ENCODE results near the gene CNTFR.
"Not testable (repeated sequence)": the region's sequence is repeated elsewhere in the genome, so short reads cannot be mapped to it uniquely, and the experiment has no call there.

The CNTFR gene, protein sequence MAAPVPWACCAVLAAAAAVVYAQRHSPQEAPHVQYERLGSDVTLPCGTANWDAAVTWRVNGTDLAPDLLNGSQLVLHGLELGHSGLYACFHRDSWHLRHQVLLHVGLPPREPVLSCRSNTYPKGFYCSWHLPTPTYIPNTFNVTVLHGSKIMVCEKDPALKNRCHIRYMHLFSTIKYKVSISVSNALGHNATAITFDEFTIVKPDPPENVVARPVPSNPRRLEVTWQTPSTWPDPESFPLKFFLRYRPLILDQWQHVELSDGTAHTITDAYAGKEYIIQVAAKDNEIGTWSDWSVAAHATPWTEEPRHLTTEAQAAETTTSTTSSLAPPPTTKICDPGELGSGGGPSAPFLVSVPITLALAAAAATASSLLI

DNA sequence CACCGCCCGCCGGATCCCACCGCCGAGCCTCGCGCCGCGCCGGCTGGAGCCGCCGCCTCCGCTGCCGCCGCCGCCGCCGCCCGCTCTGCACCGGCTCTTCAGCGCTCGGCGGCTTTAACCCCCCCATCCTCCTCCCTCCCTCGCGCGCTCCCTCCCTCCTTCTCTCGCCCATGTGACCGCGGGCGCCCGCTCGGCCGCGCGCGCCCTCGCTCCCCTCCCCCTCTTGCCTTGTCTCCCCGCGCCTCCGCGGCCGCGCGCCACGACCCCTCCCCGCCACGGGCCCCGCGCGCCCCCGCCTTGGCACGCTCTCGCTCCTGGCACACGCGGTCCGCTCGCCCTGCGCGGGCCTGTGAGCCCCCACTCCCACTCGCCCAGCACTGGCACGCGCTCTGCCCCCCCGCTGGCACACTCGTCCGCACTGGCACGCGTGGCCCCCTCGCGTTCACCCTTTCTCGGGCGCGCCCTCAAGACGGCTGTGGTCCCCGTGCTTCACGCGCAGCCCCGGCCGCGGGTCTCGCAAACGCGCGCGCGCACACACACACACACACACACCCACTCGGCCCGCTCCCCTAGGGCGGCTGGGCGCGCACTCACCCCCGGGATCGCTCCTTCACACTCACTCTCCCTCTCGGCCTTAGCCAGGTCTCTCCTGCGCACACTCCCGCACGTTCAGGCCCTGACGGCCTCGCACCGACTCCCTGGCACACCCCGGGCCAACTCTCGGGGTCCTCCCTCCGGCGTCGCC is at the start of gene CNTFR:
CNTFR (minus strand) TSS at position 89 of the 745 bp plus-strand sequence. CDS start 20,743 bp downstream, outside the sequence.
- in situ Hi-C loops (cut with MboI; ENCODE audit: low sequenced_read_pairs) = loop anchor here (25.0 kb wide), 1 partner anchor 153 kb away; no protein-coding TSS in a partner anchor

- in situ Hi-C loops (cut with MboI; ENCODE audit: low sequenced_read_pairs) = not testable (repeated sequence)
These were observed 49.8 kb upstream of the CNTFR start for GRCh38 chr9:34639322-34639721.

DNA sequence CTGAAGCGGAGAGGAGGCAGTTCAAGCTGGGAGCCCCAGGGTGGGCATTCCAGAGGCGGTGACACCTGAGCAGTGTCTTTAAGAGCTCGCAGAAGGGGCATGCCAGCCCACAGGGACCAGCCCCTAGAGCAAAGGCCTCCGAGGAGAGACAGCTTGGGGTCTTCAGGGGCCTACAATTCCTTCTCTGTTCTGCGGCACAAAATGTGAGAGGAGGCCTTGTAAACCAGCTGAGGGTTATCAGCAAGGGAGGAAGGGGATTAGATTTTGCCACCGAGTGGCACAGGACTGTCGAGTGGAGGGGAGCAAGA is 48.6 kb upstream of the CNTFR start:
- in situ Hi-C loops (cut with MboI; ENCODE audit: low sequenced_read_pairs) = no loop called here

GRCh38 chr9:34637356-34638137 is 48.0 kb upstream of the CNTFR start, which contains the start of gene SIGMAR1:
Gene SIGMAR1 (minus strand): TSS chr9:34637787. CDS start chr9:34637697, 90 bp downstream.
- in situ Hi-C loops (cut with MboI; ENCODE audit: low sequenced_read_pairs) = no loop called here

GRCh38 chr9:34636791-34637355 is 47.3 kb upstream of the CNTFR start:
- in situ Hi-C loops (cut with MboI; ENCODE audit: low sequenced_read_pairs) = no loop called here

- in situ Hi-C loops (cut with MboI; ENCODE audit: low sequenced_read_pairs) = no loop called here
These were observed 46.0 kb upstream of the CNTFR start for GRCh38 chr9:34635556-34635955.

GRCh38 chr9:34634551-34635248 is 45.2 kb upstream of the CNTFR start:
- in situ Hi-C loops (cut with MboI; ENCODE audit: low sequenced_read_pairs) = no loop called here

DNA sequence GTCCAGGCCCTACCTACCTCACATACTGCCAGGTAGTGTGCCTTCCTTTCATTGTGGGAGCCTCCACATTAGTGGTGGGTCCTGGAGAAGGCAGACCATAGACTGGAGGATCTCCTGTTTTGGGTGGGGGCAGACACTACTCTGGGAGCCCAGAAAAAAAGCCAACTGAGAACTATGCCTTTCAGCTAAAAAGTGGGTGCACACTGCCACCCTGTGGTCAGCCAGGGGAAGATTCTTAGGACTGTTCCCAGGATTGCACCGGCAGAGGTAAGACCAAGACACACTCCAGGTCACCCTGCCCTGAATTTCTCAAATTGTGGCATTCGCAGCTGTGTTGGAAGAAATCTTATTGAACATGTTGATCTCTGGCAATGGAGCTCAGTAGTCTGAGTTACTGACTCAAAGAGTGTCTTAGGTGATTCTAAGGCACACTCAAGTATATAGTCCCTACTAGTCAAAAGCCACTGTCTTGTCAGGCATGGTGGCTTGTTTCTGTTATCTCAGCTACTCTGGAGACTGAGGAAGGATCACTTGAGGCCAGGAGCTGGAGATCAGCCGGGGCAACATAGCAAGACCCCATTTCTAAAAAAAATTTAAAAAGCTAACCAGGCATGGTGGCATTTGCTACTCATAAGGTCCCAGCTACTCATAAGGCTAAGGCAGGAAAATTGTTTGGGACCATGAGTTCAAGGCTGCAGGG is 44.5 kb upstream of the CNTFR start:
- in situ Hi-C loops (cut with MboI; ENCODE audit: low sequenced_read_pairs) = no loop called here

DNA sequence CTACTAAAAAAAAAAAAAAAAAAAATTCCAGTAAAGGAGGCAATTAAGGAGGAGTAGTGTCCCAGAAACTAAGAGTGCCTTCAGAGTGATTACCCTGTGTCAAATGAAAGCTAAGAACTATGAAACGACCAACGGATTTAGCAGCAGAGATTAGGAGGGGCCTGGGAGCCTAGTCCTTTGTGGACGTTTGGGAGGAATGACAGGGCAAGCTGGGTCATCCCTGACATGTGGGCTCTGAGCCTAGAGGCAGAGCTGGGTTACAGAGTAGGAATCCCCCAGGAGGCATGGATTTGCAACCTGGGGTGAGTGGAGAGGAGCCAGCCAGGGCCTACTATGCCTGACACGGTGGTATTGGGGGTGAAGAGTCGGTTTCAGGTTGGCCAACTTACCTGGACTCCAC is 43.6 kb upstream of the CNTFR start:
- in situ Hi-C loops (cut with MboI; ENCODE audit: low sequenced_read_pairs) = no loop called here

- in situ Hi-C loops (cut with MboI; ENCODE audit: low sequenced_read_pairs) = no loop called here
These were observed 41.1 kb upstream of the CNTFR start for GRCh38 chr9:34630402-34631154.

- in situ Hi-C loops (cut with MboI; ENCODE audit: low sequenced_read_pairs) = no loop called here
These were observed 39.9 kb upstream of the CNTFR start for GRCh38 chr9:34629491-34629808.

- in situ Hi-C loops (cut with MboI; ENCODE audit: low sequenced_read_pairs) = no loop called here
These were observed 39.3 kb upstream of the CNTFR start, which contains the start of gene ARID3C for GRCh38 chr9:34628656-34629490. Gene ARID3C (minus strand): TSS chr9:34629066. CDS start chr9:34628014, 1,052 bp downstream.

DNA sequence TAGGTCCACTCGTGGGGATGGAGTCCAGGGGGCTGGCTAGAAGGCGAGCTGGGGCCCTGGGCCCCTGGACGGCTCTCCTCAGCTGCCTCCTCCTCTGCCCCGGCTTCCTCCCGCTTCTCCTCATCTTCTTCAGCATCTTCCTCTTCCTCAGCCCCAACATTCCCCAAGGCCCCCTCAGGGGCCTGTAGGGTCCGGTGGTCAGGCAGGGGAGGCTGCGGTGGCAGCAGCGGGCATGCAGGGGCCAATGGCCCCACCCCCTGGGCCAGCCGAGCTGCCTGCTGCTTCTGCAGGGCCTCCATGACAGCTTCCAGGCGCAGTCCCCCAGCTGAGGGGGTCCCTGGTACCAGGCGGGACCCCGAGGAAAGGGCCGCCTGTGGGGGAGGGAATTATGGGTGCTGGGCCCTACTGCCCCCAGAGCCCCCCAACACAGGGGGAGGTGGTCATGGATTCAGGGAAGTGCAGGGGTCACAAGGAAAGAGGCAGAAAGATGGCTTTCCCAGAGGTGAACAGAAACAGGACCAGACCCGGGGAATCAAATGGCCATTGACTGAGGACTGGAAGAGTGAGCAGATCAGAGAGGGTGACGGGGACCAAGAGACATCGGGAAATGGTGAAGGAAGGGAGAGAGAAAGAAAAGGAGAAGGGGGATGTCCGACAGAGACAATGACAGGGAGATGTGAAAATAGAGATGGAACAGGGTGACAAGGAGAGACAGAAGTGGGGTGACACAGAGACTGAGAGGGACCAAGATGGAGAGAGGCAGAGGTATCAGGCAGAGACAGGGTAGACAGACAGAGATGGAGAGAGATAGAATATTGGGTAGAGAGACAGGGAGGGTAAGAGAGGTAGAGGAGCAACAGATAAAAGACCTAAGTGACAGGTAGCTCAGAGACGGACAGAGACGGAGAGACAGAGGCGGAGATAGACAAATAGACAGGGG is 38.5 kb upstream of the CNTFR start:
- in situ Hi-C loops (cut with MboI; ENCODE audit: low sequenced_read_pairs) = no loop called here

- in situ Hi-C loops (cut with MboI; ENCODE audit: low sequenced_read_pairs) = no loop called here
These were observed 35.6 kb upstream of the CNTFR start for GRCh38 chr9:34625186-34625486.

DNA sequence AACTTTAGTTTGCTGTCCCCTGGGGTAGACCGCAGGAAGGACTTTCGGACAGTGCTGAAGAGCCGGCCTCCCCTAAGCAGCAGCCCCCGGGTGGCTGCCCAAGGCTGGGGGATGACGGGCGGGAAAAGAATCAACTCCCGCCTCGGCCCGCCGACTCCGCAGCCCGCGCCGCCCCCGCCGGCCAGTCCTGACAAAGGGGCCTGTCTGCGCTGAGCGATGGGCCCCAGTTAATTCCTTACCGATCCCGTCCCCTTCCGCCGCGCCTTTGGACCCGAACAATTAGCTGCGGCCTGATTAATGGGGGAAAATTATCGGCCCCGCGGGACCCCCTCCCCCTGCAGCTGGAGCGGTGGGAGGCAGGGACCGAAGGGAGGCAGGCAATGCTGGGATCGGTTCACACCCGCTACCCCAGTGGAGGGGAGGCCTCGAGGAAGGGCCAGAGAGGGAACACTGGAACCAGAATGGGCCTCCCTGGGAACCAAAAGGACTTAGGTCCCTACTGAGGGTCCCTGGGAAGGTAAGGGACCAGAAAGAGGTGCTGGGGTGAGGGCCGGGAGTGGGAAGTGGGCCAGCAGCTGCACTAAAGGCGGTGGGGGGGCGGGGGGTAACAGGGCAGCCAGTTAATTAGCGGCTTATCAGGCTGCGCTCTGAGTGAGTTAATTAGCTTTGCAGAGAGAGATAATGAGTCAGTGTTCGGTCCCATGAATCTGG is 35.1 kb upstream of the CNTFR start:
- in situ Hi-C loops (cut with MboI; ENCODE audit: low sequenced_read_pairs) = no loop called here

DNA sequence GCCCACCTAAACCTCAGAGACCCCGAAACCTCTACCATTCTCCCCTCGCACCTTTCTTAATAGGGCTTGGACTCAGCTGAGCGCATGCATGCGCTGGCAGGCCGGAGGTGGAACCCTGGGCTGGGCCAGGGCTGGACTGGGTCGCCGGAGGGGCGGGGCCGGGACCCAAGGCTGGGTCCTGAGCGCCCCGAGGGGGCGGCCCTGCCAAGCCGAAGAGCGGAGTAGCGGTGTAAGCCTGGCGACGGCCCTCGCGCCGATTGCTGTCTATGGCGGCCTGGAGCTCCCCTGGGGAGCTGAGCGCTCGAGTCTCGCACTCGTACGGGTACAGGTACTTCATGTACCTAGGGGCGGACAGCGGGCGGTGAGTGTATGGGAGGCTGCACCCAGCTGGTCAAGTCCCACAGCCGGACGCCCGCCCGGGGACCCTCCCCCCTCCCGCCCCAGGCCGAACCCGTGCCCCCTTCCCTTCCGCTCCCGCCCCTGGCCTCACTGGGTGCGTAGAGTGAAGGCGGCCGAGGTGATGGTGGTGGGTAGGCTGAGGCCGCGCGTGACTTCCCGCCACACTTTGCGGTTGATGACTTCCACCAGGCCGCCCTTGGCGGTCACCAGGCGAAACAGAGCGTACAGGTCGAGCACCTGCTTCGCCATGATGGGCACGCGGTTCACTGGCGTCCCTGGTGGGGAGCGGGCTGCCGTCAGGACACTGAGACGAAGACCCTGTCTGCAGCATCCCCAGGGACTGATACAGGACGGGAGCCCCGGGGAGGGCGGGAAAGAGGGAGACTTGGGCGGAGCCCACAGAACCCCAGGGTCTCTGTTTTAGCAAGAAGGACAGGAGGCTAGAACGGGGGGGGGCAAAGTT is 34.1 kb upstream of the CNTFR start:
- in situ Hi-C loops (cut with MboI; ENCODE audit: low sequenced_read_pairs) = no loop called here

Data from HL-60/S4 treated with retinoic acid at 250 ng/mL for 4 days and 3 days (cell line).